Muscle layer of duodenum (tissue), 2 donors: Measurements from ENCODE around the gene BEND7.
A peak's percentile ranks its signal among the peaks of the same experiment; 100 is the strongest.

ENCODE experiments used
- H3K27ac ChIP-seq: one replicate; pipeline ENCODE4 v1.7.0; 2013; ENCODE audit warnings: mild to moderate bottlenecking, low read length
- H3K27me3 ChIP-seq: one replicate; pipeline ENCODE4 v1.7.0; 2013; ENCODE audit warnings: low read depth, mild to moderate bottlenecking, control low read depth, low read length
- H3K36me3 ChIP-seq, 2 donors: one replicate each; pipeline ENCODE4 v1.7.0; 2013; ENCODE audit warnings: low read length in 2 of 2, control low read depth in 1 of 2, mild to moderate bottlenecking in 1 of 2; ENCODE audit not compliant: insufficient read depth in 2 of 2, control insufficient read depth in 1 of 2
- H3K4me1 ChIP-seq, 2 donors: one replicate each; pipeline ENCODE4 v1.7.0; 2013; ENCODE audit warnings: low read length in 2 of 2, mild to moderate bottlenecking in 2 of 2, control low read depth in 1 of 2, moderate library complexity in 1 of 2; ENCODE audit not compliant: insufficient read depth in 2 of 2, control insufficient read depth in 1 of 2
- H3K4me3 ChIP-seq, 2 donors: one replicate each; pipeline ENCODE4 v1.7.0; 2013; ENCODE audit warnings: low read length in 2 of 2, low read depth in 1 of 2, mild to moderate bottlenecking in 1 of 2
- H3K9me3 ChIP-seq, 2 donors: one replicate each; pipeline ENCODE4 v1.7.0; 2013; ENCODE audit warnings: low read length in 2 of 2, control low read depth in 1 of 2, mild to moderate bottlenecking in 1 of 2; ENCODE audit not compliant: control insufficient read depth in 1 of 2
- donor health status: healthy.

The BEND7 gene

GRCh38 chr10:13499150-13499549, 29.7 kb downstream of the BEND7 start:
- H3K9me3 ChIP-seq: no peaks in the 10 kb centered on the region
- H3K36me3 ChIP-seq: peaks cover 11 to 25% of the 10 kb centered on the region in 2 donors
- H3K27me3 ChIP-seq: no peaks in the 10 kb centered on the region
- no peaks in the 10 kb centered on the region for H3K4me1 ChIP-seq
- no peak overlapping the region for H3K27ac ChIP-seq
- no peak overlapping the region for H3K4me3 ChIP-seq

- Histone ChIP-seq H3K27ac (no peak overlapping the region), H3K36me3 (peaks cover 11 to 31% of the 10 kb centered on the region in 2 donors), H3K9me3 (no peaks in the 10 kb centered on the region)
Measured at GRCh38 chr10:13496931-13497330, 31.9 kb downstream of the BEND7 start.

DNA sequence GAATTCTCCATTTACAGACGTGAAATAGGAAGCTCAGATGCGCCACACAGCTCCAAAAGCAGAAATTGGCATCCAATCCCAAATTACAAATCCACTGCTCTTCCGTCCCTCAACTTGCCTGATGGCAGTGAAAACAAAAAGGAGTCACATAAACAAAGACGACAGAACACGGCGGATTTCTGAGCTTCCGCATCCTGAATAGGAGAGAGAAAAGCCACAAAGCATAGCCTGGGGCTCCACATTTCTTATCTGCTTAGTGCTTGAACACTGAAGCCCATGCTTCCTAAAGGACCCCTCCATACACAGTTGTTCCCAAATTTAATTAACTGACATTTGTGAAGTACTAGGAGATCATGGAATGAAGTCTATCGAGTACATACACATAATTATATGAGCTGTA, 32.6 kb downstream of the BEND7 start:
- Histone ChIP-seq H3K4me3 (no peak overlapping the region), H3K36me3 (peaks cover 11 to 35% of the 10 kb centered on the region in 2 donors), H3K9me3 (no peaks in the 10 kb centered on the region), H3K27ac (no peak overlapping the region), H3K4me1 (no peaks in the 10 kb centered on the region), H3K27me3 (no peaks in the 10 kb centered on the region)

More at GRCh38 chr10:13496931-13497330, 31.9 kb downstream of the BEND7 start:
- Histone ChIP-seq H3K4me1 (no peaks in the 10 kb centered on the region), H3K27me3 (no peaks in the 10 kb centered on the region), H3K4me3 (no peak overlapping the region)

DNA sequence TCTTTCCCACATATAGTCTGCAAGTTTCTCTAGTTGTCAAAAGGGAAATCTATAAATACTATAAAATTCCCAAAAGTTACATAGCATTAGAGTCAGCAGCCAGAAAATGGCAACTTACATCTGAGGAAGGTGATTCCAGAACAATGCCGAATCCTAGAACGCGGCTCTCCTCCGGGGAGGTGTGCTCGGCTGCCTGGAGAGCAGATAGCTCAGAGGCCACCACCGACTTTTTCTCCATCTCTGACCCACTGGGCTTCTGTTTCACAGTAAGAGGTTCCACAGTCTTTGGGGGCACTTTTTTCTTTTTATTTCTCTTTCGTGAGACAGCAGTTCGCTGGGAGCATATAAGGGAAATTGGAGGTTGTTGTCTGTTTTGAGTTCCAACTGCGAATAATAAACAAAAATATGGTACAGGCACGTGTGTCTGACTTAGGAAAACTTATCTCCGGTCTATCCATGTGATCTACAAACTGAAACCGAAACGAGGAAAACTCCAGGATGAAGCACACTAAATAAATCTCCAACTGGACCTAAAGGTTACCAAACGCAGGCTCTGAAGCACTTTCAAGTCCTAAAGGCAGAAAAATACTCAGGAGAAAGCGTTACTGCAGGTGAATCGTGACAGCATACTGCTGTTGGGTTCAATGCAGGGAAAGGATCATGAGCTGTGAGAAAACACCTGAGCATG, 36.2 kb downstream of the BEND7 start:
- no peaks in the 10 kb centered on the region for H3K9me3 ChIP-seq
- H3K4me1 ChIP-seq: no peaks in the 10 kb centered on the region
- no peaks in the 10 kb centered on the region for H3K27me3 ChIP-seq
- peak overlapping the region in 1 of 2 donors; percentile 31 for H3K4me3 ChIP-seq
- peak overlapping the region; percentile 0 for H3K27ac ChIP-seq
- H3K36me3 ChIP-seq: peaks cover 11 to 38% of the 10 kb centered on the region in 2 donors

GRCh38 chr10:13491747-13492360, 37.0 kb downstream of the BEND7 start:
- H3K4me1 ChIP-seq: no peaks in the 10 kb centered on the region
- H3K9me3 ChIP-seq: no peaks in the 10 kb centered on the region
- no peak overlapping the region for H3K4me3 ChIP-seq
- H3K27me3 ChIP-seq: no peaks in the 10 kb centered on the region
- H3K36me3 ChIP-seq: peaks cover 11 to 38% of the 10 kb centered on the region in 2 donors
- no peak overlapping the region for H3K27ac ChIP-seq

DNA sequence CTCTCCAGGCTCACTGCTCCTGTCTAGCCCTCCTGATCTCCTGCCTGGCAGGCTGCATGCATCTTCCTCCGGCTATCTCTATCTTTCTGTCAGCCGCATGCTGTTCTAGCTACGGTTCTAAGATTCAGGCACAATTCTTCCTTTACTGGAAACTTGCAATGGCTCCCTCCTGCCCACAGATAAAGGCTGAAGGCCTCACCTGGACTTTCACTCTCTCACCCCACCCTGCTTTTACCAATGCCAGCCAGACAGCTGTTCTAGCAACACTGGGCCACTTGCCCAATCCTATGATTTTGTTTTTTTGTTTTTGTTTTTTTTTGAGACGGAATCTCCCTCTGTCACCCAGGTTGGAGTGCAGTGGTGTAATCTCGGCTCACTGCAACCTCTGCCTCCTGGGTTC, 38.3 kb downstream of the BEND7 start:
- H3K36me3 ChIP-seq: peaks cover 0 to 26% of the 10 kb centered on the region in 2 donors
- no peak overlapping the region for H3K4me3 ChIP-seq
- no peaks in the 10 kb centered on the region for H3K4me1 ChIP-seq
- H3K9me3 ChIP-seq: no peaks in the 10 kb centered on the region
- no peaks in the 10 kb centered on the region for H3K27me3 ChIP-seq
- no peak overlapping the region for H3K27ac ChIP-seq

- no peaks in the 10 kb centered on the region for H3K4me1 ChIP-seq
- no peak overlapping the region for H3K4me3 ChIP-seq
- H3K36me3 ChIP-seq: peaks cover 0 to 31% of the 10 kb centered on the region in 2 donors
- no peak overlapping the region for H3K27ac ChIP-seq
- no peaks in the 10 kb centered on the region for H3K27me3 ChIP-seq
- no peaks in the 10 kb centered on the region for H3K9me3 ChIP-seq
Measured at GRCh38 chr10:13489035-13489599, 39.7 kb downstream of the BEND7 start.

DNA sequence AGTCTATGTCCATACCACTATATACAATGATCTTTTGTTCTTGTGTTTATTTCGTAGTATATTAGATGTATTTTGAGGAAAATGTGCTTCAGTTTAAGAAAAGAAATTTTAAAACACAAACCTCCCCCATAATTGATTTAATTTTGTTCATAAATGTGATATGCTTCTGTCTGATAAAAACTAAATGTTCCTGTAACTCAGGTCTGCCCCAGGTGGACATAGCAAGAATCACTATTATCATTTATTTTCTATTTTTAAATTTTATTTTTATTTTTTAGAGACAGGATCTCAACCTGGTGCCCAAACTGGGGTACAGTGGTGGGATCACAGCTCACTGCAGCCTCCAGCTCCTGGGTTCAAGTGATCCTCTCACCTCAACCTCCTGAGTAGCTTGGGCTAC, 43.2 kb downstream of the BEND7 start:
- no peaks in the 10 kb centered on the region for H3K4me1 ChIP-seq
- no peaks in the 10 kb centered on the region for H3K9me3 ChIP-seq
- no peaks in the 10 kb centered on the region for H3K27me3 ChIP-seq
- H3K27ac ChIP-seq: no peak overlapping the region
- no peak overlapping the region for H3K4me3 ChIP-seq
- H3K36me3 ChIP-seq: peaks cover 0 to 23% of the 10 kb centered on the region in 2 donors

- Histone ChIP-seq H3K36me3 (peaks cover 5 to 19% of the 10 kb centered on the region in 2 donors), H3K9me3 (no peaks in the 10 kb centered on the region), H3K27ac (no peak overlapping the region), H3K4me3 (no peak overlapping the region), H3K27me3 (no peaks in the 10 kb centered on the region), H3K4me1 (no peaks in the 10 kb centered on the region)
Measured at GRCh38 chr10:13483951-13484350, 44.9 kb downstream of the BEND7 start.

DNA sequence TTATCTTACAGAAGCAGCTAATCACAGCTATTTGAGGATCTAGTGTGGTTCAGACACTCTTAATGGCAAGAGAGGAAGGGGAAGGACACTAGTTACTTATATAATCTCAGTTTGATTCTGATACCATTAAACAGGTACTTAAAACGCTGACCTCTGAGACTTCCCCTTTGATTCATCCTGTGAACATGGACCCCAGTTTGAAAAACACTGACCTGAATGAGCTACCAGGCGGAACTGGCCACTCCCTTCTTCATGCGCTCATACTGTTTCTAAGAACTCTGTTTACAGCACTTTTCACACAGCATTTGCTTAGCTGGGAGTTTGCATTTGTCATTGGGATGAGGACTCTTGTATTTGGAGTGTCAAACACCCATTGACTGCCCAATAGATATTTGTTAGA, 45.7 kb downstream of the BEND7 start:
- H3K27me3 ChIP-seq: no peaks in the 10 kb centered on the region
- H3K4me1 ChIP-seq: no peaks in the 10 kb centered on the region
- H3K36me3 ChIP-seq: peaks cover 5 to 19% of the 10 kb centered on the region in 2 donors
- H3K4me3 ChIP-seq: no peak overlapping the region
- H3K9me3 ChIP-seq: no peaks in the 10 kb centered on the region
- no peak overlapping the region for H3K27ac ChIP-seq

DNA sequence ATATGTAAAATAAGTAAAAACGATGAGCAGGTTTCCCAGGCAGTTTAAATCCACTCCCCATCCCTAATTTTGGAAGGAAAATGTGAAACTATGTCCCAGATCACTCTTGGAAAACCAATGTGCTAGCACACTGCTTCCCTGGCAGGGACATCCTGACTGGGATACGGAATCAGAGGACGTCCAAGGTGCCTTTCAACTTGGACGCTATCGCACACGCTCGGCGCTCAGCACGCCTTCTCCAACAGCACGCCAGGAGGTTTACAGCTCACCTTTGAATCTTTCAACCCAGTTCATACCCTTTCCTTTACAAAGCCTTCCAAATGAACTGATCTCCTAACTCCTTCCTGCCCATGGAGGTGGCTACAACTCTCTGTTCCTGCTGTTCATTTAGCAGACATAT, 47.1 kb downstream of the BEND7 start:
- Histone ChIP-seq H3K27me3 (no peaks in the 10 kb centered on the region), H3K36me3 (peaks cover 5 to 19% of the 10 kb centered on the region in 2 donors), H3K9me3 (no peaks in the 10 kb centered on the region), H3K4me1 (no peaks in the 10 kb centered on the region), H3K4me3 (no peak overlapping the region), H3K27ac (no peak overlapping the region)
